GM13976 (cell line): ENCODE results near the gene FSD2.

Source experiments
- DNase-seq: peaks from one replicate; pipeline ENCODE4 v3.0.0; 2012; ENCODE audit warnings: low spot score
- in situ Hi-C: fragments of 300-500 bp; cut with MboI; formaldehyde crosslinking; loops from one replicate; pipeline ENCODE4 v1.12.0; 2022; ENCODE audit warnings: low sequenced_read_pairs, mixed read lengths, inconsistent platforms; ENCODE audit not compliant: unreplicated experiment
- TF ChIP-seq, protein P1 (sequence below): IDR thresholded peaks from 2 replicates; pipeline ENCODE4 v1.5.1; 2012; ENCODE audit warnings: borderline replicate concordance, mild to moderate bottlenecking; ENCODE audit not compliant: insufficient read depth; ENCODE audit errors: extremely low read depth, missing control alignments, control extremely low read depth

Gene FSD2, protein sequence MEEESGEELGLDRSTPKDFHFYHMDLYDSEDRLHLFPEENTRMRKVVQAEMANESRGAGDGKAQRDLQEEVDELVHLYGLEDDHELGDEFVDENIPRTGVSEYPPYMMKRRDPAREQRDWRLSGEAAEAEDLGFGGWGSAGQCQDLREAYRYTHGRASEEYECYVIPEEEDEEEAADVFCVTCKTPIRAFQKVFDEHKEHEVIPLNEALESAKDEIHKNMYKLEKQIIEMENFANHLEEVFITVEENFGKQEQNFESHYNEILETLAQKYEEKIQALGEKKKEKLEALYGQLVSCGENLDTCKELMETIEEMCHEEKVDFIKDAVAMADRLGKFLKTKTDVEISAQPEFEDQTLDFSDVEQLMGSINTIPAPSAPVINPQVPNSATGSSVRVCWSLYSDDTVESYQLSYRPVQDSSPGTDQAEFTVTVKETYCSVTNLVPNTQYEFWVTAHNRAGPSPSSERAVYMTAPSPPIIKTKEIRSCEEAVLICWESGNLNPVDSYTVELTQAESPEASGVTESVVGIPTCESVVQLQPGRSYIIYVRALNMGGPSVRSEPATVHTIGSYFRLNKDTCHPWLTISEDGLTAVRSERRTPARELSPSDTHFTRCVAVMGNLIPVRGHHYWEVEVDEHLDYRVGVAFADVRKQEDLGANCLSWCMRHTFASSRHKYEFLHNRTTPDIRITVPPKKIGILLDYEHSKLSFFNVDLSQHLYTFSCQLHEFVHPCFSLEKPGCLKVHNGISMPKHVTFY

DNA sequence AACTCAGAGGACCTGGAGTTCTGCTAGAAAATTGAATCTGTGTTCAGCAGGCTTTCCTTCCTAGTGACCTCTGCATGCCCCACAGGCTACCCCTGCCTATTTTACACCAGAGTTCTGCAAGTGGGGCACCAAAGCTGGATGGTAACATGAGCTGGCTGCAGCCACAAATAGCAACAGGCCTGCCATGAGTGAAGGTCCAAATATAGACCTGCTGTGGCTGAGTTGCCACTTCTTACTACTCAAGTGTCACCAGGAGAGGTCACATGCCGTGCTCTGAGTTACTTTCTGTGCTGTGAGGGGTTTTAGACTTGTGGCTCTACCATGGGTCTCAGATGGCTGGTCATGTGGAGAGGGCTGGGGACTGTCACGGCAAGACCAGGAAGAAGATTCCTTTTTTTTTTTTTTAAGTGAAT is at the start of gene FSD2:
Gene FSD2, minus strand, starts transcription at position 76 of the 413 bp plus-strand sequence. CDS start 18,679 bp downstream, outside the sequence.
- peak; percentile 45 for DNase-seq
- TF ChIP-seq, protein P1, sequence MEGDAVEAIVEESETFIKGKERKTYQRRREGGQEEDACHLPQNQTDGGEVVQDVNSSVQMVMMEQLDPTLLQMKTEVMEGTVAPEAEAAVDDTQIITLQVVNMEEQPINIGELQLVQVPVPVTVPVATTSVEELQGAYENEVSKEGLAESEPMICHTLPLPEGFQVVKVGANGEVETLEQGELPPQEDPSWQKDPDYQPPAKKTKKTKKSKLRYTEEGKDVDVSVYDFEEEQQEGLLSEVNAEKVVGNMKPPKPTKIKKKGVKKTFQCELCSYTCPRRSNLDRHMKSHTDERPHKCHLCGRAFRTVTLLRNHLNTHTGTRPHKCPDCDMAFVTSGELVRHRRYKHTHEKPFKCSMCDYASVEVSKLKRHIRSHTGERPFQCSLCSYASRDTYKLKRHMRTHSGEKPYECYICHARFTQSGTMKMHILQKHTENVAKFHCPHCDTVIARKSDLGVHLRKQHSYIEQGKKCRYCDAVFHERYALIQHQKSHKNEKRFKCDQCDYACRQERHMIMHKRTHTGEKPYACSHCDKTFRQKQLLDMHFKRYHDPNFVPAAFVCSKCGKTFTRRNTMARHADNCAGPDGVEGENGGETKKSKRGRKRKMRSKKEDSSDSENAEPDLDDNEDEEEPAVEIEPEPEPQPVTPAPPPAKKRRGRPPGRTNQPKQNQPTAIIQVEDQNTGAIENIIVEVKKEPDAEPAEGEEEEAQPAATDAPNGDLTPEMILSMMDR, result no peak
- in situ Hi-C loops, result no loop called here

DNA sequence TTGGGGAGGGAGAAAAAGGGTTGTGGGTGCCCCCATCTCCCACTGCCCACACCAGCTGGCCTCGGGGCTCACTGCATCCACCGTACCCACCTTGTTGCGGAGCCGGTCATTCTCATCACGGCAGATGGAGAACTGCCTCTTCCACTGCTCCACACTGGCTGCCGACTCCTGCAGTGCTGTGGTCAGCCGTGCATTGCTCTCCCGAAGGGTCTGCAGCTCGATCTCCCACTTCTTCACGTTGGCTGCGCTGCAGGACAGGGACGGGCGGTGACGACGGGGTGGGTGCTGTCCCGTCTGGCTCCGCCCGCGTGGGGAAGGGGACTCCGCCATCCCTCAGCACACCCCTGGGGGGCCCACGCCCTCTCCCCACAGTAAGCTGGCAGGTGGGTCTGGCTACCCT is 48.7 kb upstream of the FSD2 start:
- in situ Hi-C loops, result no loop called here
- DNase-seq, result no peak
- TF ChIP-seq, protein P1, result no peak

DNA sequence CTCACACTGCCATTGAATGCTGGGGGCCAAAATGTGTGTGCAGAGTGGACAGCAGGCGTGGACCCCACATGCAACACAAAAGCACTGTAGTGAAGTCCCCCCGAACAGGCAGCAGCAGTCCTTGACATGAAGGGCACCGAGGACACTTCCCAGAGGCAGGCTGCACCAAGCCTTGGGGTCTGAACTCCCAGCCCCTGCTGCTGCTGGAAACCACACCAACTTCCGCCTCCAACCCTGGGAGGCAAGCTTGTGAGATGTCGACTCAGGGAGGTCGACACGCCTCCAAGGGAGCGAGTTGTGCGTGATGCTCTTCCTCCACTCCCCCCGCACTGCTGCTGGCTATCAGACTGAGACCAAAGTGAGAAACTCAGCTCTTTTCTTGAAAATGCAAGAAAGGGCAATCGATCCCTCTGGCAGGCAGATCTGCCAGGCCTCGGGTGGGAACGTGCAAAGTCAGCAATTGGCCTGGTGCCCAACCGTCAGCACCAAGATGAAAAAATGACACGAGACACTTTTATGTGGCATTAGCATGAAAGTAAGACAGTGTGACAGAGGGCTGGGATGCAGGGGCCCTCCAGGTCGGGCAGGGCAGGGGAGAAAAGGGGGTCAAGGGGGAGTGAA is 47.2 kb upstream of the FSD2 start:
- no peak for DNase-seq
- in situ Hi-C loops, result no loop called here
- TF ChIP-seq, protein P1, result no peak

DNA sequence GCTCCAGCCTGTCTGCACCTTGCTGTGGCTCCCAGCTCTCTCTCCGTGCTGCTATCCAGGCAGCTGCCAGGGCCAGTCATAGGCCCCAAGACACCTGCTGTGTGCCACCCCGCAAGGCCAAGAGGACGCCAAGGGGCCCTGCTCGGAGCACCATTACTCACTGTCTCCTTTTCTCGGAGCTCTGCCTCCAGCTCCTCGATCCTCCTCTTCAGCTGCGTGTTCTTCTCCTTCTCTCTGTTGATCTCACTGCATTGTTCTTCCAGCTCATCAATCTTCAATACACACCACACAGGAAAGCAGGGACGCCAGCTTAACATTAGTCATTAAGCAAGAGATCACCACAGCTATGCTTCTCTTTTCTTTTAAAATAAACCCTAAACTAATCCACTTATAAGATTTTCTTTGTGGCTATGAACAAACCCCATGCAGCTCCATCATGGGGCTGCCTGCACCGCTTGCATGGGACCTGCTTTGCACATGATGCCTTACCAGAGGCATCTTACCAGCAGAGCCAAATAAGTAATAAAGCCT is 46.2 kb upstream of the FSD2 start:
- in situ Hi-C loops, result no loop called here
- TF ChIP-seq, protein P1, result no peak
- no peak for DNase-seq

DNA sequence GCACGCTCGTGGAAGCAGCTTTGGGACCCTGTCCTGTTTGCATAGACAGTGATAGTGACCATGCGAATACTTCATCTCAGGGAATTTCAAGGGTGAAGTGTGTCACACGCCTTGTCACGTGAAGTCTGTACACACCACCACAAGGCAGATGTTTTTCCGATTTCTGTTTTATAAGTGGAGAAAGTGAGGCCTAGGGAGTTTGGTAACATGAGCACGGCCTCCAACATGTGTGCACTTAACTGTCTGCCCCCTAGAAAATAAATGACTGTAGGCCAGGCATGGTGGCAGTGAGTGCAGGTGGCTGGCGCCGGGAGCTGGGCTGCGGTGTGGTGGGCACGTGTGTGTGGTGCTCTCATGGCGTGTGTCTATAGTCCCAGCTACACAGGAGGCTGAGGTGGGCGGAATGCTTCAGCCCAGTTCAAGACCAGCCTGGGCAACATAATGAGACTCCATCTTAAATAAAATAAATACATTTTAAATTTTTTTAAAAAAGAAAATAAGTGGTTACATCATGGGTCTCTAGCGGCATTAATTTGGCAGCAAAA is 45.5 kb upstream of the FSD2 start:
- TF ChIP-seq, protein P1, result no peak
- no peak for DNase-seq
- in situ Hi-C loops, result no loop called here

DNA sequence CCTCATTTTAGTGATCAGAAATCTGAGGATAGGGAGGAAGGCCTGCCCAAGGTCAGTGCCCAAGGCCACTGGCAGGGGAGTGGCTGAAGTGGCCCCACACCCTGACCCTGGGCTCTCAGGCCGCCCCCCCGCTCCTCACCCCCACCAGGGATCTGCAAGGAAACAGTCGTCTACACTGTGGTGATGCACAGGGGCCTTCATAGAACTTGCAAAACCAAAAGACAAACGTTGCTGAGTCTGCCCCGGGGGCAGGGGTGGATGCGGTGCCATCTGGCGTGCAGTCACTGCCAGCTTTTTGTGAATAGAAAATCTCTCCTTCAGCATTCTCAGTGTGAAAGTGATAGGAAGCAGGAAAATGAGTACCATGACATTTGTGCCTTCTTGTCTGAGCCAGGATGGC is 44.9 kb upstream of the FSD2 start:
- TF ChIP-seq, protein P1, result no peak
- no peak for DNase-seq
- in situ Hi-C loops, result no loop called here
